ENCODE data around the gene THSD4. TPM values are rescaled to one million over a fixed set of nuclear protein-coding genes. Genes with fewer than 3 reads are reported as not detected.
A peak's percentile ranks its signal among the peaks of the same experiment; 100 is the strongest.

The THSD4 gene
- total and polyA plus RNA-seq, 2 of the 4 experiments (the other 2 are of a cell fraction), result 25.5 to 31.1 TPM

DNA sequence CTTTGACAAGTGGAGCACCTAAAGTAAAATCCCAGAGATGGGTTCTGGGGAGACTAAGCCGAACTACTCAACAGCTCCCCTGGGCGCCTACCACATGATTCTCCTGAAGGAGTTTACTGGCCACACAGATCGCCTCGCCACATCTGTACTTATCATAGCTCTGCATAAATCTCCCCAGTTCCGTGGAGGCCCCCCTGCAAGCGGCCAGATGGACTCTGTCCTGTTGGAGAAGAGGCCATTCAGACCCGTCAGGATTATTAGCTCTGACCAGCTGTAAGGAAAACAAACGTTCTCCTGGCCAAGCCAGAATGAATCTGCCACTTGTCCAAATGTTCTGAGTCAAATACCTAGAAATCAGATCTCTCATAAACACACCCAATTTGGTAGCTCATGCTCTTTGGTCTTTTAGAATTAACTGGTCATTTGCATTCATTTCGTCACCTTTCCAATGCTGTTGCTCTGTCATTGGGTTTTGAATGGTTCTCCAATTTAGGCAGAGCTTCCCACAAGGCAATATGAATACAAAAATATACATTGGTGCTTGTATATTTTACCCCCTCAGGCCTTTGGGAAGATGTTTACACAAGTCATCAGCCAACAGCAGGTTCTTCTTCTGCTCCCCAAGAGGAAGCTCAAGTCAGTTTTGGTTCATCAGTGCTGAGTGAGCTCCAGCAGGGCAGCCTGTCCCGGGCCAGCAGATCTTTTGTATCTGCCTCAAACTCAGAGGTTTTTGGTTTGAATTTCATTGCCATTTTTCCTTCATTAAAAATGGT lies 124.5 kb downstream of the THSD4 start:
- no peaks in the 10 kb centered on the region for H3K27me3 ChIP-seq (ENCODE audit: control insufficient read depth, insufficient read depth, low read length)
- H2AFZ ChIP-seq (replicated peaks; ENCODE audit: low read length, poor library complexity), result no peak overlapping the region
- TF ChIP-seq CEBPB (IDR thresholded peaks at IDR 0.05; ENCODE audit: low read depth, low read length) (no peak), MAZ (IDR thresholded peaks at IDR 0.05; ENCODE audit: borderline replicate concordance, low read depth, low read length) (no peak), RCOR1 (IDR thresholded peaks at IDR 0.05; ENCODE audit: insufficient replicate concordance, low read length) (no peak), BHLHE40 (IDR thresholded peaks at IDR 0.05; ENCODE audit: low read depth, low read length) (no peak)
- H3K4ac ChIP-seq (ENCODE audit: low read depth, low read length), result peak overlapping the region; percentile 3; the same call in 1 of the 2 replicates
- no peaks in the 10 kb centered on the region for H4K20me1 ChIP-seq (ENCODE audit: insufficient read depth, low read length)
- no peak overlapping the region for H3K23ac ChIP-seq (ENCODE audit: low read depth, low read length)
- BruUV-seq (replicated peaks), result no TSS peak
- ChIA-PET CTCF (interaction anchor here (1.5 kb wide), 1 partner anchor 9 kb away, joined by 5 read pairs; no protein-coding TSS in a partner anchor), POLR2A (ENCODE audit: unreplicated experiment) (no interaction called here)
- peaks cover 10% of the 10 kb centered on the region for H3K36me3 ChIP-seq (ENCODE audit: control insufficient read depth, insufficient read depth, low read length)
- in situ Hi-C loops (cut with MboI; ENCODE audit: low sequenced_read_pairs) (no loop called here), intact Hi-C loops (cut with micrococcal nuclease) (no loop called here), dilution Hi-C loops (cut with HindIII; ENCODE audit: low sequenced_read_pairs, unreplicated experiment) (no loop called here)
- peak overlapping the region; percentile 50; the same call in 1 of the 2 replicates for H4K5ac ChIP-seq (ENCODE audit: low read depth, low read length)
- DNase-seq (peak; percentile 40), ATAC-seq (ENCODE audit: low read depth) (peak; percentile 63)
- H3K4me3 ChIP-seq (ENCODE audit: insufficient read depth, low read depth, low read length), result no peak overlapping the region
- H3K4me1 ChIP-seq (ENCODE audit: control insufficient read depth, insufficient read depth, low read length), result peaks cover 13% of the 10 kb centered on the region
- no peak overlapping the region for H2AK9ac ChIP-seq (replicated peaks; ENCODE audit: low read depth, low read length, poor library complexity)
- H3K14ac ChIP-seq (replicated peaks; ENCODE audit: low read depth, low read length), result peak overlapping the region; percentile 24; the same call in 1 of the 2 replicates
- WGBS, 2 experiments (ENCODE audit: extremely low coverage in 2 of 2, insufficient read length in 1 of 2), result 55% methylated on average over 5 of the region's 10 CpGs; no CpG with 5 or more reads in 1 of the 2 experiments
- no peak overlapping the region for H3K9ac ChIP-seq (ENCODE audit: low read depth, low read length)
- H4K91ac ChIP-seq (ENCODE audit: insufficient read depth, low read depth, low read length), result 0 out of 2 replicates have a peak overlapping the region, but pooled peaks have one; percentile 8
- H2AK5ac ChIP-seq (ENCODE audit: low read depth, low read length), result no peak overlapping the region; the same call in 1 of the 2 replicates
- no peak overlapping the region for H3K56ac ChIP-seq (ENCODE audit: extremely low read depth, insufficient read depth, low read length)
- peak overlapping the region; percentile 10; the same call in 1 of the 2 replicates for H3K27ac ChIP-seq (ENCODE audit: insufficient read depth, low read length)
- no peak overlapping the region; a peak in 1 of 4 replicates for H4K8ac ChIP-seq (ENCODE audit: low read depth in 2 of 2, low read length in 2 of 2)
- no peaks in the 10 kb centered on the region for H3K9me1 ChIP-seq (ENCODE audit: insufficient read depth, low read length)
- no peak overlapping the region for H2BK15ac ChIP-seq (ENCODE audit: low read depth, low read length)
- peak overlapping the region; percentile 13; the same call in 1 of the 2 replicates for H2BK120ac ChIP-seq (ENCODE audit: low read depth, low read length)
- no peaks in the 10 kb centered on the region for H3K9me3 ChIP-seq (ENCODE audit: control insufficient read depth, insufficient read depth, low read length)
- peaks cover 7 to 9% of the 10 kb centered on the region in 2 experiments; a peak in 3 of 4 replicates for H3K79me1 ChIP-seq (ENCODE audit: low read depth in 1 of 2, low read length in 2 of 2)
- H2BK20ac ChIP-seq (ENCODE audit: low read depth, low read length), result 0 out of 2 replicates have a peak overlapping the region, but pooled peaks have one; percentile 11
- H3K18ac ChIP-seq (ENCODE audit: low read depth, low read length), result no peak overlapping the region
- no peak overlapping the region for H2BK5ac ChIP-seq (ENCODE audit: low read depth, low read length, poor library complexity, severe bottlenecking)
- no peak overlapping the region for H3K4me2 ChIP-seq (ENCODE audit: low read depth, low read length)

Data from IMR-90 (cell line).